IPS-11a (cell line): ENCODE results near the gene SAE1.
"Not testable (repeated sequence)": the region's sequence is repeated elsewhere in the genome, so short reads cannot be mapped to it uniquely, and the experiment has no call there.

ENCODE experiments used
- H3K4me3 ChIP-seq: one replicate; pipeline ENCODE4 v1.5.1; 2013; ENCODE audit warnings: low read depth, low read length, control low read depth

The SAE1 gene

DNA sequence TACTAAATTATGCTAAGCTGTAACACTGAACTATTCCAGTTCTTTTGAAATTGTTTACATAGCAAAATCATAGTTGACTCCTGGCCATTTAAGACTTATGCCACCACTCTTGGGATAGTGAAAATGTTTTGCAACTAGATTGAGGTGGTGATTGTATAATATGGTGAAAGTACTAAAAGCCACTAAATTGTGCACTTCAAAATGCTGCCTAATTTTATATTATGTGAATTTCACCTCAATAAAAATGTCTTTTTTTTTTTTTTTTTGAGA lies 5.0 kb upstream of the SAE1 start:
- no peak overlapping the region for H3K4me3 ChIP-seq

DNA sequence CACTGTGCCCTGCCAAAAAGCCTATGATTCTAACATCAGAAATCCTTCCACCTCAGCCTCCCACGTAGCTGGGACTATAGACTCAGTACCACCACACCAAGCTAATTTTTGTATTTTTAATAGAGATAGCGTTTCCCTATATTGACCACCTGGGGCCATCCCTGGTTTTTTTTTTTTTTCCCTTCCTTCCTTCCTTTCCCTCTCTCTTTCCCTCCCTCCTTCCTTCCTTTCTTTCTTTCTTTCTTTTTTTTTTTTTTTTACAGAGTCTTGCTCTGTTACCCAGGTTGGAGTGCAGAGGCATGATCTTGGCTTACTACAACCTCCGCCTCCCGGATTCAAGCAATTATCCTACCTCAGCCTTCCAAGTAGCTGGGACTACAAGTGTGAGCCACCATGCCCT lies 1.1 kb upstream of the SAE1 start:
- no peak overlapping the region for H3K4me3 ChIP-seq

DNA sequence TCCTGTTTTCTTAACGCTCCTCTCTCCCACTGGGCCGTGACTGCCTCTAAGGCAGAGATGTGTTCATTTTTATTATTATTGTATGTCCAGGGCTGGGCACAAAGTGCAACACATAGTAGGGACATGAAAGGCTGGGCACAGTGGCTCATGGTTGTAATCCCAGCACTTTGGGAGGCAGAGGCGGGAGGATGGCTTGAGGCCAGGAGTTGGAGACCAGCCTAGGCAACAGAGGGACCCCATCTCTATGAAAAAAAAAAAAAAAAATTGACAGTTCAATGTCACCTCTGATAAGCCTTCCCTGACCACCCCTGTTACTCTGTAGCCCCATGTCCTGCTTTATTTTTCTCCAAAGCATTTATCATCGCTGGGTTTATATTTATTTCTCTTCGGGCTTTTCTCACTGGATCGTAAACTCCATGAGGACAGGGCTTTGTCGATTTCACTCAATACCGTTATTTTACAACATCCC lies 481 bp upstream of the SAE1 start:
- no peak overlapping the region for H3K4me3 ChIP-seq

DNA sequence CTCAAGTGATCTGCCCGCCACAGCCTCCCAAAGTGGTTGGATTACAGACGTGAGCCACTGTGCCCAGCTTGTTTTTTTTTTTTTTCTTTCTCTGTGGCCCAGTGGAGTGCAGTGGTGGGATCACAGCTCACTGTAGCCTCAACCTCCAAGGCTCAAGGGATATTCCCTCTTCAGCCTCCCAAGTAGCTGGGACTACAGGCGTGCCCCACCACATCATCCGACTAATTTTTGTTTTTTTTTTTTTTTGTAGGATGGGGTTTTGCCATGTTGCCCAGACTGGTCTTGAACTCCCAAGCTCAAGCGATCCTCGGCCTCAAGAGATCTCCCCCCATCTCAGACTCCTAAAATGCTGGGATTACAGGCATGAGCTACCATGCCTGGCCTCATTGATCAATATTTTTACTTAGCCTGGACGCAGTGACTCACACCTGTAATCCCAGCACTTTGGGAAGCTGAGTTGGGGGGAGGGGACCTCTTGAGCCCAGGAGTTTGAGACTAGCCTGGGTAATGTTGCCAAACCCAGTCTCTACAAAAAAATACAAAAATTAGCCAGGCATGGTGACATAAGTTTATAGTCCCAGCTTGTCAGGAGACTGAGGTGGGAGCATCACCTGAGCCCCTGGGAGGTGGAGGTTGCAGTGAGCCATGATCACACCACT lies 1.7 kb downstream of the SAE1 start:
- H3K4me3 ChIP-seq, result peak overlapping the region; percentile 98

GRCh38 chr19:47133021-47133471 lies 2.4 kb downstream of the SAE1 start:
- no peak overlapping the region for H3K4me3 ChIP-seq

GRCh38 chr19:47134545-47134944 lies 3.9 kb downstream of the SAE1 start:
- no peak overlapping the region for H3K4me3 ChIP-seq

DNA sequence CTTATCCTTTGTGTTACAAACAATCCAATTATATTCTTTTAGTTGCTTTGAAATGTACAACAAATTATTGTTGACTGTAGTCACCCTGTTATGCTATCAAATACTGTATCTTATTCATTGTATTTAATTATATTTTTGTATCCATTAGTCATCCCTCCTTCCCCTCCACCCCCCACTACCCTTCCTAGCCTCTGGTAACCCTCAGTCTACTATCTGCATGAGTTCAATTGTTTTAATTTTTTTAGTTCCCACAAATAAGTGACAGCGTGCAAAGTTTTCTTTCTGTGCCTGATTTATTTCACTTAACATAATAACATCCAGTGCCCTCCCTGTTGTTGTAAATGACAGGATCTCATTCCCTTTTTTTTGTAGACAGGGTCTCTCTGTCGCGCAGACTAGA lies 4.5 kb downstream of the SAE1 start:
- no peak overlapping the region for H3K4me3 ChIP-seq

DNA sequence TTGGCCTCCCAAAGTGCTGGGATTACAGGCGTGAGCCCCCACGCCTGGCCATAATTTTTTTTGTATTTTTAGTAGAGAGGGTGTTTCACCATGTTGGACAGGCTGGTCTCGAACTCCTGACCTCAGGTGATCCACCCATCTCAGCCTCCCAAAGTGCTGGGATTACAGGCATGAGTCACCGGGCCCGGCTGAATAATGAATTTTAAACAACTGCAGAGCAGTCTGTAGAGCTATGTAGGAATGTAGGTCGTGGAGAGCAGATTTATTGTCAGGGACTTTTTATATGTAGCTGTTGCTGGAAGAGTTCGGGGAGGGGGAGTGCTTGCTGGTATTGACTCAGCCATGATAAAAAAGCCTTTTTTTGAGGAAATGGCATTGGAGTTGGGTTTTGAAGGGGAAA lies 10.6 kb downstream of the SAE1 start:
- not testable (repeated sequence) for H3K4me3 ChIP-seq

- H3K4me3 ChIP-seq, result no peak overlapping the region
Observed at GRCh38 chr19:47141695-47142094, 11.1 kb downstream of the SAE1 start.

DNA sequence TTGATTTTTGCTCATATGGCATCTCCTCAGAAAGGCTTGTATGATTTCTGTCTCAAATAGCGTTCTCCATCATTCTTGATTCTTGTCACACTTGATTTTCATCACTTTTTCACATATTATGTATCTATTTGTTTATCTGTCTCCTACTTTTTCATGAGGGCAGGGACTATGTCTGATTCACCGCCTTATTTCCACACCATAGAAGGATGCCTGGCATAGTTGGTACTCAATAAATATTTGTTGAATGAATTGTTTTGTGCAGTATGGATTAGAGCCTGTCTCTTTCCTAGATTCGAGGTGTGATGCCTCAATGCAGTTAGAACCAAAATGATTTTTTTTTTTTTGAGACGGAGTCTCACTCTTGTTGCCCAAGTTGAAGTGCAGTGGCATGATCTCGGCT lies 12.1 kb downstream of the SAE1 start:
- no peak overlapping the region for H3K4me3 ChIP-seq

DNA sequence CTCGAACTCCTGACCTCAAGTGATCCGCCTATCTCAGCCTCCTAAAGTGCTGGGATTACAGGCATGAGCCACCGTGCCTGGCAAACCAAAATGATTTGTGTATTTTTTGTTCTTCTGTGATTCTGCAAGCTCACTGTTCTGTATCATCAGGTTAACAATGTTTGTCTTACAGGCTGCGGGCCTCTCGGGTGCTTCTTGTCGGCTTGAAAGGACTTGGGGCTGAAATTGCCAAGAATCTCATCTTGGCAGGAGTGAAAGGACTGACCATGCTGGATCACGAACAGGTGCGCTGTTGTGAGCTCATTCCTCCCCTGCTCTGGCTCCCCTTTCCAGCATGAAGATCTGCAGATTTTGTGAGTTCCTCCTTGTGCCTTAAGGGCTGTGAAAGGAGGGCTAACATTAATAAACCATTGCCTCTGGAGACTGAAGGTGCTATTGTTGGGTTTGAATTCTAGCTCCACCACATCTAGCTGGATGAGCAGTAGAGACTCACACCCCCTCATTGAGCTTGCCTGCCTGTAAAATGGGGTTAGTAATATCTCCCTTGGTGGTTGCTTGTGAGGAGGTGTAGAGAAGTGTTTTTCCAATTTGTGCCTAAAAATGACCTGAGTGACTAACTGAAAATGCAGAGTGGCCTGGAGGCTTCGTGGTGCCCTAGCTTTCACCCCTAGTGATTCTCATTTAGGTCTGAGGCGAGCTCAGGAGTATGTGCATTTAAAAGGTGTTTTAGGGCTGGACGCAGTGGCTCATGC lies 12.9 kb downstream of the SAE1 start:
- no peak overlapping the region for H3K4me3 ChIP-seq

DNA sequence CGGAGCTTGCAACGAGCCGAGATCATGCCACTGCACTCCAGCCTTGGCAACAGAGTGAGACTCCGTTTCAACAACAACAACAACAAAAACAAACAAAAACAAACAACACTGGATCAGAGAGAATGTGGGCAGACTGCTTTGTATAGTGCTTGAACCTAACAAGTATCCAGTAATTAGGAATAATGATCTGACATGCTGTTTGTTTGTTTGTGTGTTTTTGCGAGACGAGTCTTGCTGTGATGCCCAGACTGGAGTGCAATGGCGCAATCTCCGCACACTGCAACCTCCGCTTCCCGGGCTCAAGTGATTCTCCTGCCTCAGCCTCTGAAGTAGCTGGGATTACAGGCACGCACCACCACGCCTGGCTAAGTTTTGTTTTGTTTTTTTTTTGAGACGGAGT lies 14.0 kb downstream of the SAE1 start:
- no peak overlapping the region for H3K4me3 ChIP-seq

GRCh38 chr19:47145639-47146486 lies 15.2 kb downstream of the SAE1 start:
- H3K4me3 ChIP-seq, result no peak overlapping the region

- H3K4me3 ChIP-seq, result no peak overlapping the region
Observed at GRCh38 chr19:47146920-47147319, 16.3 kb downstream of the SAE1 start.

DNA sequence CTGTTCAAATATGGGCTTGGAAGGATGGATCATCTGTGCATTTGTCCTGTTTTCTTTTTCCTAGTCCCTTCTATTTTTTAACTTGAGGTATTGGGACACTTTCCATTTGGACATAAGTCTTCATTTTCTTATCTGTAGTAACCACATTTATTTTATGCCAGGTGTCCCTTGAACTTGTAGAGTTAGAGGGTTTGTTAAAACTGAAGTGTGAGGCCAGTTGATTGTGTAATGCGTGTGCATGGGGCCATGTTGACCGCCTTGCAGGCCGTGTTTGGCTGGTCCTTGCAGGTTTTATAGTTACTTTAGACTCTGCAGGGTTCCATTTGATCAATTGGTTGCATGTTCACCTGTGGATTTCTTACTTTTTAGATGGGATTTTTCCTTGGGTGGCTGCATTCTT lies 21.0 kb downstream of the SAE1 start:
- no peak overlapping the region for H3K4me3 ChIP-seq

- no peak overlapping the region for H3K4me3 ChIP-seq
Observed at GRCh38 chr19:47152205-47152604, 21.6 kb downstream of the SAE1 start.

GRCh38 chr19:47152632-47153031 lies 22.0 kb downstream of the SAE1 start:
- no peak overlapping the region for H3K4me3 ChIP-seq

GRCh38 chr19:47153266-47153665 lies 22.6 kb downstream of the SAE1 start:
- no peak overlapping the region for H3K4me3 ChIP-seq

DNA sequence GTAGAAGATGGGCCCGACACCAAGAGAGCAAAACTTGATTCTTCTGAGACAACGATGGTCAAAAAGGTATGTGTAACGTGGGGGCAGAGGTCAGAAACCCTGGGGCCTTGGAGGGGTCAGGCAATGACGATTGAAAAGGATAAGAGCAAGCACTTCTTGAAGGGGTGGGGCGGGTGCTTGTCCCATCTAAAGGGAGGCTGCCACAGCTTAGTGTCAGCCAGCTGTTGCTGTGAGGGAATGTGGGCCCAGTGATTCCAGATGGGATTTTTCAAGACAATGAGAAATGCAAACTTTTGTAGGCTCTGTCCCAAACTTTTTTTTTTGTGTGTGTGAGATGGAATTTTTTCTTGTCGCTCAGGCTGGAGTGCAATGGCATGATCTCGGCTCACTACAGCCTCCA lies 24.5 kb downstream of the SAE1 start:
- H3K4me3 ChIP-seq, result no peak overlapping the region

- no peak overlapping the region for H3K4me3 ChIP-seq
Observed at GRCh38 chr19:47156861-47157430, 26.3 kb downstream of the SAE1 start.
